Activated gamma-delta T cell treated with Interleukin-2 at 50 U/mL for 16 hours (primary cell): ENCODE data around the gene PTPN14.

Experiments
- DNase-seq: peaks from one replicate; pipeline ENCODE4 v3.0.0-alpha.2; 2020

Gene PTPN14

DNA sequence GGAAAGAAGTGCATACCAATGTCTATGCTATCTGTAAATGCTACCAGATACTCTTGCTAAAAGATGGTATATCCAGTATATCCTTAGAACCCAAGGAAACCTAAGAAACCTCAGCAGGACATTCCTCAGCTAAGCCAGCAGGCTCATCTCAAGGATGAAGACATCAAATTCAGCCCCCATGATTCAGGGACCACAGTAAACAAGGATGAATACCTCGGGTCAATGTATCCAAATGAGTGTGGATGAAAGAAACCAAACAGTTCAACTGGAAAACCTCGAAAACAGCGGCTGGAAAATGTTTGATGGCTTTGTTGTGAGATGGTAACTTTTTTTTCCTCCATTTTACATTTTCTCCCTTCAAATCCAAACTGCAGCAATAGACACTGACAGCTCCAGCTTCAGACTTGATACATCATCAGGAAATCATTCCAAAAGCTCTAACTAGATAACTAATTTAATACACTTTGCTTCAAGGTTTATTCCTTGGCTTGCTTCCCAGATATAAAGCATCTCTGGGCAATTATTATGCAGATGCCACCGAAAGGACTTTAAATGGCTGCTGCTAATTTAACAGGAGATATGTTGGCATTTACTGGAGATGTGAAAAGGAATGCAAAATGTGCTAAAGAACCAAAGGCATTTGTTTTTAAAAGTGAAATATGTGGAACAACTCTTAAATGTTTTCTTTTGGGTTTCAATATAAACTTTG lies 196.8 kb downstream of the PTPN14 start:
- DNase-seq, result no peak

DNA sequence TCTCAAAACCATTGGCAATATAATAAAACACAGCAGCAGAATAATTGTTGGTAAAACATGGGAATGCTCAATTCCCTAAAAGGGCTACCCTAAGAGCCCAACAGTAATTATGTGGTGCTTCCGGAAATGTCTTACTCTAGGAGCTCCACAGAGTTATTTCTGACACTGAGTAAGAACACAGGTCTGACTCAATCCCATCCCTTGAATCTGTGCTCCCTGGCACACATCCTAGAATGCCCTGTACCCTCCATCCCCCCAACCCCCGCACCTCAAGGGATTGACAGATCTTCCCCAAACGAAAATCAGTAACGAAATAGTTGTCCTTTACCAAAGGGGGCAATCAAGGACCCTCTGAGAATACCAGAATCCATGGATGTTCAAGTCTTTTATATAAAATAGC lies 198.6 kb downstream of the PTPN14 start:
- DNase-seq, result no peak

DNA sequence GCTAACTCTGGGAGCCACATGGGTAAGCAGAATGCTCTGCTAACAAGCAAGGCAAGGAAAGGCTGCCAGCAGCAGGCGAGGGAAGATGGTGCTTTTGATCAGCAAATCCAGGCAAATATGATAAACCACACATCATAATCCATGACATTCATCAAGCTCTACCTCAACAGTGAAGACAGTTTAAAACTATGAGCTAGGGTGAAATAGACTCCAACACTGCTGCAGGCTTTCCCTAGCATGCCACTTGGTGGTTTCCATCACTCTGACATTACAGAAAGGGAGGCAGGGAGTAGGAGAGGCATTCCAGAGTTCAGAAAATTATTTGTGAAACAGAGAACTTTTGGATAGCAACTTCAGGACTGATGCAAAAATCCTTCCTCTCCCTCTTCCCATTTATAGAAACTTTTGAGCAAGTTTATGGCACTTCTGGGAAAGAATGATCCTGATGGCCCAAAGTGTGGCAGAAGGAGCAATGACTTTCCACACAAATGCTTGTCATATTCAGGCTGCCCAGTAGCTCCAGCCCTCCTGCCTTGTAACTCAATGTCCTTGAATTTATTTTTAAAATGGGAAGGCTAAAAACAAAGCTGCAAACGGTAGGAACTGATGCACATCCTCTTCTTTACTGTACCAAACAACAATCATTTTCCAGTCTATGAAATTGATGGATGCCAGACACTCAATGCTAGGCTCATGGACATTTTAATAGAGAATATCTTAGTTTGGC lies 199.7 kb downstream of the PTPN14 start:
- DNase-seq, result no peak

DNA sequence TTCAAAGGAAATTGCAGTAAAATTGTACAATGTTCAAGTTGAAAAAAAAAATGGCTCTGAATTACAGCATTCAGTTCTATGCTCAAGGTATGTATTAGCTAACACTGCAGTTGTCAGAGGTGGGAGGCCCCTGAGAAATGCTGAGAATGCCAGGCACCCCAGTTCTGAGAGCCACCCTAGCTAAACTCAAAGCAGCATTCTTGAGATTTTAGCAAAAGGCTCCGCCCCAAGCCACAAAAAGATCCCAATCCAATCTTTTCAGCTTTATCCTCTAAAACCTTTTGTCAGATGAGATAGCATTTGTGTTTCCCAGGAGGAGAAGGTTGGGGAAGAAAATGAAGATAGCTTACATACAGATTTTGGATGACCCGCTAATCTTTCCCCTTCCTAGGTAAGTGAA lies 201.6 kb downstream of the PTPN14 start:
- DNase-seq, result no peak

DNA sequence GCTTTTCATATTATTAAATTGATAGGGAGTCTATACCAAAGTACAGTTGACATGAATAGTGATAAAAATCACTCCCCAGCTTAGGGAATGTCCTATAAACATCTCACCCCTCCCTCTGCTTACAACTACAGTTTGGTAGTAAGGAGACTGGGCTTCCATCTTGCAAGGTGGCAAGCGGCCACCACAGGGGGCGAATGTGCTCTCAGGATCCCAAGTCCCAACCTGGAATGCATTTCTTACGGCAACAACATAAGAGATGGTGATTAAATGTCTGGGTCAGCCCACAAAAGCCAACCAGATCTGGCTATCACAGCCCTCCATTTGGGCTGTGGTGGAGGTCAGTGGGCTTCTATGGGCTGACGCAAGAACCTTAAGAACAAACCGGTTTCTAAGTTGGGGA lies 202.4 kb downstream of the PTPN14 start:
- DNase-seq, result no peak

DNA sequence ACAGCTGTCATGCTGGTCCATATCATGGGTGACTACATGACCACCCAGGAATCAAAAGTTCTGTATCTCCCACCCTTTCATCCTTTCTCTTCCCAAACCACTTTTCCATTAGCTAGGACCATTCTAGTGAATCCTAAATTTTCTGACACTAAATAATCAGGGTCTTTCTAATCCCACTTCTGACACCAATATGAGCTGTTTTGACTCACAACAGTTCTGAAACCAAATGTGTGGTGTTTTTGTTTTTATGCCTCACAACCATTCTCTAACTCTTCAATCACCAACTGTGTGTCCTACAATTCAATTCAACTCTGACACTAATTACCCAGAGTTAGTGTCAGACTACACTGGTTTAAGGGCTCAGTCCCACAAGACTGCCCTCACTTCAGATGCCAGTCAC lies 206.5 kb downstream of the PTPN14 start:
- no peak for DNase-seq

DNA sequence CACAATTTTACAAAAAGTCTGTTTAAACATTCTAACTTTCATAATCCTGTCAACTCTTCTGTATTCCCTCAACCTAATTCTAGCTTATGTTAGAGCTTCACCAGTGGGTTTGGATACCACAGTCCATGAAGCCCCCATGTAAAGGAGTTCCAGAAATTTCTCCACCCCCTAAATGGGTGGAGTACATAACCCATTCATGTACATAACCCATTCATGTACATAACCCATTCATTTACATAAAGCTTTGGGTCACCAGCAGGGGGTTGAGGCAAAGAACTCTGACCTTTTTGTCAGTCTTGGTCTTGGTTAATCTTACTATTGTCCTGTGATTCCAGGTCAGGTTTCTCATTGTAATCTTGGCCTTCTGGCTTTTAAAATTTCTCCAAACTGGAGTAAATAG lies 208.9 kb downstream of the PTPN14 start:
- no peak for DNase-seq

DNA sequence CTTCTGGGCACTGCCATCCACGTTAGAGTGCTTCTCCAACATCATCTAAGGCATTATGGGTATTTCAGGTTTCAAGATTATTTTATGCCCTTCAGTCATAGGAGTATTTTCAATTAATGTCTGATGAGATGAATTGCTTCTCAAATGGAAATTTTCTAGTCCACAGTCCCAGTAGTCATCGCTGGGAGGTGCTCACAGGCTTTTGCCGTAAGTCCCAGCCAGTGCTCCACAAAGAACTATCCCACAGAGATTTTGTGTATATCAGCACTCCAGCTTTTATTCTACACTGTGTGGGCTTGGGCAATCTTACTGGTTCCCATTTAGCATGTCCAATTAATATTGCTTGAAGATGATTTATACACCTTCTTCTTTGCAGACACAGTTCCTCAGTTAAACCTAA lies 209.5 kb downstream of the PTPN14 start:
- no peak for DNase-seq

DNA sequence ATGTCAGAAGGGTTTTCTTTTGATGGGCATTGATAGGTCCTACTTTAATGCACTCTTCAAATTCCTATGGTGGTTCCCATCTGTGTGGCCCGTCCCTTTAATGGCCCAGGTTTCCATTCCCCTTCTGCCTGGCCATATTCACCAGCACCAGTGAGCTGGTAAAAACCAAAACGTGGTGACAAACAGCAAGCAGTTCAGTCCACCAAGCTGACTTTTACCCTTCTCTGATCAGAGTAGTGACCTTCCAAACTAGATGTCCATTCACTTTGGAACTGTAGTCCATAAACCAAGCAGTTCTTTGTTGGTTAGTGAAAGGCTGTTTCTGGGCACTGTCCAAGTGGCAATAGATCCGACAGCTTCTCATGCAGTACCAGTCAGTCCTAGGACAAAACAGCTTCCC lies 209.9 kb downstream of the PTPN14 start:
- no peak for DNase-seq

DNA sequence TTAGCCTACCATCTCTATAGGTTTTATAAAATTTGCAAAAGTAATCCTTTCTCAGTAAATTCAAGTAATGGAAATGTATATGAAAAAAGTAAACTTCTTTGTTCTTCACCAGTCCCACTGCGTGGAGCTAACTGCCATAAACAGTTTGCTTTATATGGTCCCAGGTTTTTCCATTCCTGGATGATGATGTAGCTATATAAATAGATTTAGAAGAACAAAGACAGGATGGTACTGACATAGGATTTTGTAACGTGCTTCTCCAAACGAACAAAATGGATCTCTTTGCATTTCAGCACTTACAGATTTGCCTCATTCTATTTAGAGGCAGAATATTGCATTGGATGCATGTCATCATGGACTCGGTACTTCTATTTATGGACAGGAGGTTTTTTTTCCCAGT lies 213.2 kb downstream of the PTPN14 start:
- no peak for DNase-seq

DNA sequence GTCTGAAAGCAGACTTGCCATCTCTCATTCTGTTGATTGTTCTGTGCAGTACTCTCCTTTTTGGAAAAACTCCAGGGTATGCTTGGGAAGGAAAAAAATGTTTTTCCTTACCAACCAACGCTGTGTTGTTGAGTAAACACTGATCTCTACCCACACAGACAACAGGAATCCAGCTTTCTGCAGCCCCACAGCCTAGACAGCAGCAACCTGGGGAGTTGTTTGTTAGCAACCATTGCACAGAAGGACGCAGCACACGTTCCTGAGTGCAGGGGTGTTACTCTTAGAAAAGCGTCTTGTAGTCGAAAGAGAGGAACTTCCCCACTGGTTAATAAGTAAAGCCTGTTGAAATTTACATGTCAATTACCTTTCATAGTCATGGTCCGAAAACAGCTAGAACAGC lies 213.9 kb downstream of the PTPN14 start:
- no peak for DNase-seq

DNA sequence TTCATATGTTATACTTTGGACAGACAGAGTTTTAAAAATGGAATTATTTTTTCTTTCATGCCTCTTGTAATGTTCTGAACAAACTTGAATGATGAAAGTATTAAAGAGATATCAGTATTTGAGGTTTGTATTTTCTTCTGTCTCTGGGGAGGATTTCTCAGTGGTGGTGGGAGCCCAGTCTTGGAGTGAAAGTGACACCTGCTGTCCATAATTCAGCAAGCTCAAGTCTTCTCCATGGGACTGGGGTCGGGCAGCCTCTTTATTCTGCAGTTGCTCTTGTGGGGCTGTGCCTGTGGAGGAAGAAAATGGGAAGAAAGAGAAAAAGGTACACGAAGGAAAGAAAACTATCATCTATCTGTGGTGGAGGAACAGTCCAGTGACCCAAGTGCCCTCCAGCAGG lies 214.4 kb downstream of the PTPN14 start:
- no peak for DNase-seq

DNA sequence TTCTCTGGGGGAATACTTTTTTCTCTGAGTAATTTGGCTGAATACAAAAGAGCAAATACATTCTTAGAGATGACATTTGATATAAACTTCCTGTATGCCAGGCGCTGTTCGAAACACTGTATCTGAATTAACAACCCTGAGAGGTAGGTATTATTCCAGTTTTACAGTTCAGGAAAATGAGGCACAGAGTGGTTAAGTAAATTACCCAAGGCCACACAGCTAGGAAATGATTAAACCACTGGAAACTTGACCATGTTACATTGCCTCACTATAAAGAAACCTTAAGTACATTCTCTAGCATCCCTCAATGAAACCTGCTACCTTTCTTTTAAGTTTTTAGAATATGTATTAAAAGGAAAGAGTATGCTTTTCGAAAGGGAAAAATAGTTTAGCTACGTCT lies 215.8 kb downstream of the PTPN14 start:
- DNase-seq, result no peak

DNA sequence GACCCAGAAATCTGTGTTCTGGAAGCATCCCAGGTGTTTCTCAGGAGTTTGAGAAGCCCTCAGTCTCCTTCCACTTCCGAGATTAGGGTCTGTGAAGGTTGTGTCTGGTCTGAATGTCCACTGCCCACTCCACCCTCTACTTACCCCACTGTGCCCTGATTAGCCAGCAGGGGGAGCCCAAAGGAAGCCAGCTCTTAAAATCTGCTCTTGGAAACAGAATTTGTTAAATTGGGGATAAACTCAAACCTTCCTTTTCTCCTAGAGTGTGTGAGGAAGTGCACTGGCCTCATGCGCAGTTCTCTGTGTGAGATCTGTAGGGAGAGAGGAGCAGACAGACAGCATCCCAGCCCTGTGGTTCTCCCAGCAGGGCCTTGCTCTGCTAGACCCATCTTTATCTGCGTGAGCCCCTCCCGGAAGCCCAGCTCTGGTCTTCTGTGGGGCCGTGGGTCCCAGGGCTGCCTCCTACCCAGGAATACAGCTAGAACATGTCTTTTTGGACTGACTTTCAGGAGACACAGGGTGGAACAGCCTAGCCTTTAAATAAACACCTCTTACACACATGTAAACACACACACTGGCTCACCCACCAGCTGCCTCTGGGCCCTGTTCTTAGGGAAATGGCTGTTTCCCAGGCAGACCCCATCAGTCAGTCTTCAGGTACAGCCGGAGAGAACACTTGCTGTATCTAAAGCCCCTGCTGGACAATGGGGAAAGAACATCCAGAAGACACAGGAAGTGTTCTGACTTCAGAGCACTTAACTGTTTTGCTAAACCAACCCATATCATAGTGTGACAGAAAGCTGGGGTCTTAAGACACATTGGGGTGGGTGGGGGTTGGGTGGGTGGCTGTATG lies 218.2 kb downstream of the PTPN14 start:
- peak; percentile 23 for DNase-seq

DNA sequence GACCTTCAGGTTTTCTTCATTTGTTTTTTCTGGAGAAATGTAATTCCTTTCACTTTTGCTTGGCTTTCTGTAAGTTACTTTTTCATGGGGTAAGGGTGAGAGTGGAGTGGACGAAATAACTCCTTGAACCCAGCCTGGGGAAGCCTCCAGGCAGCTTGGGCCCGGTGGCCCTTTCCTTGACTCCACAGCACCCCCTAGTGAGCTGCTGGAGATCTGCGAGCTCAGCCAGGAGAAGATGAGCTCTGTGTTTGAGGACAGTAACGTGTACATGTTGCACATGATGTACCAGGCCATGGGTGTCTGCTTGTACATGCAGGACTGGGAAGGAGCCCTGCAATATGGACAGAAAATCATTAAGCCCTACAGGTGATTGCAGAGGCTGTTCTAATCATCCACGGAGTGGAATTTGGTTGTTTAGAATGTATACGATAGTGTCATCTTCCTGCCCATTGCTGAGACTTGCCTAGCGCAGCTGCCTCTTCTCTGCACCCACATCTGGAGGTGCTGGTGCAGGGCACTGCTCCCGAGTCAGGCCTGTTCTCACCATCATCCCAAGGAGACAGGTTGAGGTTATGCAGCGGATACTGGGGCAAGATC lies 219.5 kb downstream of the PTPN14 start:
- peak; percentile 35 for DNase-seq

DNA sequence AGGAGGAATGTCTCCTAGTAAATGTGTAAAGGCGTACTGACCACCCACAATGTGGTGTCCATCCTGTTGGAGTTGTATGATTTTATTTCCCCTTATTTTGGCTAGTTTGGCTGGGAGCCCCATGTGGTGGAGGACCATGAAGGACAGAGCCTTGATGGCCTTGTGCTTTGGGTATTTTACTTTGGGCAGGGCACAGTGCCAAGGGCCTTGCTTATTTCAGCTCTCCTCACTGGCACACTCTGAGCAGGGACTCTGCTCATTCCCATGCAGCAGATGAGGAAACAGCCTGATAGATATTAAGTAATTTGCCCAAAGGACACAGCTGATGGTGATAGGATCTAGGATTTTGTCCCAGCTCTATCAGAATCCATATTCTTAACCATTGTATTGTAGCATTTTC lies 220.2 kb downstream of the PTPN14 start:
- no peak for DNase-seq

DNA sequence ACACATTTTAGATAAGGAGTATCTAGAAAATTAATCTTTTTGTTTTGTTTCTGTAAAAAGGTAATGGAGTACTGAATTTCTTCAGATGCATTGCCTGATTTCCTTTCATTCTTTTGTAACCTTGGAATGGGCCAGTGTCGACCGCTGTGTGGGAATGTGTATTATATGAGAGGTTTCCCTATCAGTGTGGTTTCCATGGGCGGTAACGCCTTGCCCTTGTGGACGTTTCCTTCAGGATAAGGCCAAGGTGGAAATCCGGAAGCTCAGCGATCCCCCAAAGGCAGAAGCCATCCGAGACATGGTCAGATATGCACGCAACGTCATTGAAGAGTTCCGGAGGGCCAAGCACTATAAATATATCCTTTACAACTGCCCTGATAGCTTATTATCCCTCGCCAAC lies 220.7 kb downstream of the PTPN14 start:
- no peak for DNase-seq

DNA sequence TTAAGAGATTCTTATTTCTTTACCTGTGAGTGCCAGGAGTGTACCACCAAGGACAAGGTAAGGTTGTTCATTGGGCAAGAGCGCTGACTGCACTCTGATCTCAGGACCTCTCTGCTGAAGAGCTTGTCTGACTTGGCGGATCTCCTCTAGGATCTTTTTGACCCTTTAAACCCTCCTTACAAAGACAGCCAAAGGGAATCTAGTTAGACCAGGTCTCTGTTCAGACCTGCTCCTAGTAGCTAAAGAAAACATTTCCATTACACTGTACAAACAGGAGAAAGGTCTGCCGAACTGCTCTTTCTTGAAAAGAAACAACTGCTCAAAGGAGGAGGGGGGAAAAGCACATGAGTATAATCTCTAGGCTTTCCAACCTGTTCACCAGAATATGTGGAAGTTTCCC lies 221.2 kb downstream of the PTPN14 start:
- DNase-seq, result no peak

DNA sequence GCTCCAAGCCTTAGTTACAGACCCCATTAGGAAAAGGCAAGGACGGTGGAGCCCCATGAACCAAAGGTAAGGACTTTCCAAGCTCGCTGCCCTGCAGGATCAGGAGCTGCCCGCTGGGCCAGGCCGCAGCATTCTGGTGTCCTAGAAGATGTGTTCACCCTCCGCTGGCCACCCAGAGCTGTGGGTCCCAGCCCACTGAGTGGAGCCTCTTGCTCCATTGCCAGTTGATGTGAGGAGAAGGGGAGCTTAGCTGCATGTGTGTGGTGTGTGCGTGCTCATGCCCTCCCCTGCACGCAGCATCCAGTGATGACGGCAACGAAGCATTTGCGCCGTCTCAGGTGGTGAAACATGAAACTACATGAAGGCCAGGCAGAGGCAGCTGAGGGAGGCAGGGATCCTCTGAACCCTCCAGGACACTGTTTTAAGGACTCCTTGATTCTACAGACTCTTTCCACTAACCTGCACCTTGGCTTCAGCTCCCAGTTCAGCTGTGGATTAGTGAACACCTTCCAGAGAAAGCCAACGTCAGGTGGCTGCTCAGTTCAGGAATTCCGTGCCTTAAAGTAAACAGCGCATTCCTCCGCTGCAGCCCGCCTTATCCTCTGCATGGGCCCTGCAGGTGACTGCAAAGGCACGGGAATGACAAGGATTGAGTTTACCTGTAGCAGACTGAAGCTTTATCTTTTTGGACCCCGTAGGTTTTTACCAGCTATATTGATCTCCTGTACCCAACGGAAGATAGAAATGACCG lies 221.8 kb downstream of the PTPN14 start:
- no peak for DNase-seq

DNA sequence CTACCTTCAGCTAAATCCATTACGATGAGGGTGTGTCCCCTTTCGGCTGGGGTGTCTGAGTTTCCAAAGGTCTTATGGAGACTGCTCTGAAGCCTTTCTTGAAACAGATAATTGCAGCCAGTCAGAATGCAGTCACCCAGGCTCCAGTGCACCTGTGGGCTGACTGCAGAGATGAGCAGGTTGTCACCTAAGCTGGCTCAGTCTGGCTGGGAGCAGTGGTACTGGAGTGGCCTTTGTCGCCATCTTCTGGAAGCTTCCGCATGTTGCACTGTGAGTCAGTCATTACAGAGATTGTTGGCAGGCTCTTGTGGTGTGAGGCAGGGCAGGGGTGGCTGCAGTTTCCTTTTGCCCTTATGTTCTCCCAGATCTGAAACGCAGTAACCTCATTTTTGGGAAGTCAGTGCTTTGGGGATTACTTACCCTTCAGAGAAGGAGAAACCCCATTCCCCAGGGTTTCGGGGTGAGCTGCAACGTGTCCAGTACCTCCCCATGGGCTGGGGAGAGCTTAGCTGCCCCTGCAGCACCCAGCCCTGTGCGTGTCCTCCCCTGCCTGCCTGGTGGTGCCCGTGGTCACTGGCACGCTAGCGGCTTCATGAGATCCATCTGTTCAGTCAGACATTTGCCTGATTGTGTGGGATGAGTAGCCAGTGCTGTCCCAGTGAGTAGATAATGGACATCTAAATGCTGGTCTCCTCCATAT lies 222.5 kb downstream of the PTPN14 start:
- peak; percentile 73 for DNase-seq

DNA sequence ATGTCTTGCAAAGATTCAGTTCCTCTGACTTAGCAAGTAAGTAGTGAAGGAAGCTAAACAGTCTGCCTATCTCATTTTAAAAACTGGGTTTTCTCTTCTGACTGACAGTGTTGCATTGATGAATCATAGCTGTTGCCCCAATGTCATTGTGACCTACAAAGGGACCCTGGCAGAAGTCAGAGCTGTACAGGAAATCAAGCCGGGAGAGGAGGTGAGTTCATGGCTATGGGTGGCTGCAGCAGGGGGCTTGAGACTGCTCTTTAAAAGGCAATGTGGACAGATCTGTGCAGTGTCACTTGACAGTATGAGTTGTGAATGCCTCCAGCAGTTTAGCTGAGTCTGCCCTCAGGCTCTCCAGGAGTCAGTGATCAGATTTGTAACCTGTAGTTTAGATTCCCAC lies 223.9 kb downstream of the PTPN14 start:
- no peak for DNase-seq

DNA sequence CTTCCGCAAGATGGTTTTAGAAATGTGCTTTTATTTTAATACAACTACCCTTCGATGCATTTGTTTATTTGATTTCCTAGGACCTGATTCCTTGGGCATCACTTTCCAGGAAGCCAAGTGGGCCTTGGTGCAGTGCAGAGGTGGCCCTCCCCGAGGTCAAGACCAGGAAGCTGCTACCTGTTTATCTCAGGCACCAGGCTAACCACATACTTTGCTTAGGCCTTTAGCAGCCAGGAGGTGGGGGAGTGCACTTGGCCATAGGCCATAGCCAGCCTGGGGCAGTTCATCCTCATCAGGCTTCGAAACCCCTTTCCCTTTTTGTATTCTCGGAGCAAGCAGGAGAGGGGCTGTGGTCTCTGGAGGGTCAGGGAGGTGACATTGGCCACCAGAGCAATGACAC lies 225.0 kb downstream of the PTPN14 start:
- no peak for DNase-seq
